Measurements from ENCODE around the gene SLC12A7. TPM values are rescaled to one million over a fixed set of nuclear protein-coding genes. Genes with fewer than 3 reads are reported as not detected.

The SLC12A7 gene
- total RNA-seq, 1 donor from 2014 or later, result 101 TPM

GRCh38 chr5:1152156-1152555, 40.3 kb upstream of the SLC12A7 start:
- H3K36me3 ChIP-seq, result no peaks in the 10 kb centered on the region
- no peak overlapping the region for H3K27ac ChIP-seq
- intact Hi-C loops (cut with DNase I), result no loop called here
- H3K4me3 ChIP-seq, result no peak overlapping the region
- H3K9me3 ChIP-seq, result no peaks in the 10 kb centered on the region
- no peak for DNase-seq (ENCODE audit: low spot score in 2 of 2)
- peaks cover 8% of the 10 kb centered on the region for H3K27me3 ChIP-seq
- no peaks in the 10 kb centered on the region for H3K4me1 ChIP-seq
- TF ChIP-seq, protein P1, sequence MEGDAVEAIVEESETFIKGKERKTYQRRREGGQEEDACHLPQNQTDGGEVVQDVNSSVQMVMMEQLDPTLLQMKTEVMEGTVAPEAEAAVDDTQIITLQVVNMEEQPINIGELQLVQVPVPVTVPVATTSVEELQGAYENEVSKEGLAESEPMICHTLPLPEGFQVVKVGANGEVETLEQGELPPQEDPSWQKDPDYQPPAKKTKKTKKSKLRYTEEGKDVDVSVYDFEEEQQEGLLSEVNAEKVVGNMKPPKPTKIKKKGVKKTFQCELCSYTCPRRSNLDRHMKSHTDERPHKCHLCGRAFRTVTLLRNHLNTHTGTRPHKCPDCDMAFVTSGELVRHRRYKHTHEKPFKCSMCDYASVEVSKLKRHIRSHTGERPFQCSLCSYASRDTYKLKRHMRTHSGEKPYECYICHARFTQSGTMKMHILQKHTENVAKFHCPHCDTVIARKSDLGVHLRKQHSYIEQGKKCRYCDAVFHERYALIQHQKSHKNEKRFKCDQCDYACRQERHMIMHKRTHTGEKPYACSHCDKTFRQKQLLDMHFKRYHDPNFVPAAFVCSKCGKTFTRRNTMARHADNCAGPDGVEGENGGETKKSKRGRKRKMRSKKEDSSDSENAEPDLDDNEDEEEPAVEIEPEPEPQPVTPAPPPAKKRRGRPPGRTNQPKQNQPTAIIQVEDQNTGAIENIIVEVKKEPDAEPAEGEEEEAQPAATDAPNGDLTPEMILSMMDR (IDR thresholded peaks at IDR 0.05), result no peak

- TF ChIP-seq, protein P1 (IDR thresholded peaks at IDR 0.05), result no peak
- Histone ChIP-seq H3K36me3 (no peaks in the 10 kb centered on the region), H3K27me3 (peaks cover 8% of the 10 kb centered on the region), H3K9me3 (no peaks in the 10 kb centered on the region), H3K4me1 (no peaks in the 10 kb centered on the region), H3K27ac (no peak overlapping the region), H3K4me3 (no peak overlapping the region)
- intact Hi-C loops (cut with DNase I), result no loop called here
- DNase-seq (ENCODE audit: low spot score in 2 of 2), result no peak
Measured at GRCh38 chr5:1151316-1151715, 39.5 kb upstream of the SLC12A7 start.

- no peak for DNase-seq (ENCODE audit: low spot score in 2 of 2)
- H3K4me1 ChIP-seq, result no peaks in the 10 kb centered on the region
- no peak overlapping the region for H3K27ac ChIP-seq
- intact Hi-C loops (cut with DNase I), result no loop called here
- peaks cover 8% of the 10 kb centered on the region for H3K27me3 ChIP-seq
- H3K36me3 ChIP-seq, result no peaks in the 10 kb centered on the region
- TF ChIP-seq, protein P1 (IDR thresholded peaks at IDR 0.05), result no peak
- H3K4me3 ChIP-seq, result no peak overlapping the region
- no peaks in the 10 kb centered on the region for H3K9me3 ChIP-seq
Measured at GRCh38 chr5:1150866-1151265, 39.0 kb upstream of the SLC12A7 start.

GRCh38 chr5:1144638-1145396, 33.0 kb upstream of the SLC12A7 start:
- TF ChIP-seq, protein P1 (IDR thresholded peaks at IDR 0.05), result no peak
- intact Hi-C loops (cut with DNase I), result no loop called here
- H3K4me1 ChIP-seq, result no peaks in the 10 kb centered on the region
- H3K27me3 ChIP-seq, result no peaks in the 10 kb centered on the region
- H3K36me3 ChIP-seq, result no peaks in the 10 kb centered on the region
- no peak for DNase-seq (ENCODE audit: low spot score in 2 of 2)
- H3K27ac ChIP-seq, result no peak overlapping the region
- no peak overlapping the region for H3K4me3 ChIP-seq
- H3K9me3 ChIP-seq, result no peaks in the 10 kb centered on the region

DNA sequence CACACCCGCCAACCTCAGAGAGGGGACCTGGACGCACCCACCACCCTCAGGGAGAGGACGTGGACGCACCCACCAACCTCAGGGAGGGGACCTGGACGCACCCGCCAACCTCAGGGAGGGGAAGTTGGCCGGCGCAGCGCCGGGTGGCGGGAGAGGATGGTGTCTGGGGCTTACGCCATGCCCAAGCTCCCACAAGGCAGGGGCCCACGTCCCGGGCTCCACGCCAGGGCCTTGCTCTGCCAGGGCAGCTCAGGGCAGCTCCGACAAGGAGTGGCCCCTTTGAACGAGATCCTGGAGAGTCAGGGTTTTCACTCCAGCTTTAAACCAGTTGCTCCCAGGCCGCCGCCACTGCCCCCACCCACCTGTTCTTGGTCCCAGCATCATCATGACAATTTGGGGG, 32.2 kb upstream of the SLC12A7 start:
- Histone ChIP-seq H3K27me3 (no peaks in the 10 kb centered on the region), H3K27ac (no peak overlapping the region), H3K9me3 (no peaks in the 10 kb centered on the region), H3K4me3 (no peak overlapping the region), H3K4me1 (no peaks in the 10 kb centered on the region), H3K36me3 (no peaks in the 10 kb centered on the region)
- TF ChIP-seq, protein P1 (IDR thresholded peaks at IDR 0.05), result no peak
- DNase-seq (ENCODE audit: low spot score in 2 of 2), result no peak
- intact Hi-C loops (cut with DNase I), result no loop called here

- H3K9me3 ChIP-seq, result no peaks in the 10 kb centered on the region
- H3K27me3 ChIP-seq, result no peaks in the 10 kb centered on the region
- H3K36me3 ChIP-seq, result no peaks in the 10 kb centered on the region
- H3K4me3 ChIP-seq, result no peak overlapping the region
- no peak for DNase-seq (ENCODE audit: low spot score in 2 of 2)
- TF ChIP-seq, protein P1 (IDR thresholded peaks at IDR 0.05), result no peak
- no peaks in the 10 kb centered on the region for H3K4me1 ChIP-seq
- intact Hi-C loops (cut with DNase I), result no loop called here
- H3K27ac ChIP-seq, result no peak overlapping the region
Measured at GRCh38 chr5:1143670-1143951, 31.7 kb upstream of the SLC12A7 start.

All from ascending aorta (tissue), 2 donors.